GM12878 (cell line): ENCODE results near the gene OTULIN. TPM values are rescaled to one million over a fixed set of nuclear protein-coding genes. Genes with fewer than 3 reads are reported as not detected.

Experiments used
- ATAC-seq: fragments of 200-7000 bp; cut with Tn5 transposase; 3 replicates; pipeline ENCODE4 v1.9.1; 2020; ENCODE audit warnings: mild to moderate bottlenecking, moderate library complexity
- BruUV-seq: library from RNA; stranded (reverse); fragments of 400-500 nt; replicated peaks from 2 replicates; lab custom pipeline; 2021; lab: Mats Ljungman, UMichigan
- CTCF ChIA-PET: fragments of 300-600 bp; sonication (Branson Sonifier 250); formaldehyde crosslinking; extraction: SDS; loops from one replicate; lab custom pipeline; 2021; ENCODE audit warnings: inconsistent platforms; lab: Yijun Ruan, JAX
- POLR2A ChIA-PET: fragments of 350-600 bp; formaldehyde crosslinking; extraction: SDS; loops from one replicate; lab custom pipeline; 2021; ENCODE audit warnings: inconsistent platforms; lab: Charles Lee
- RAD21 ChIA-PET: fragments of 300-600 bp; sonication (Branson Sonifier 250); formaldehyde crosslinking; loops from one replicate; lab custom pipeline; 2023; ENCODE audit warnings: antibody characterized with exemption; ENCODE audit not compliant: unreplicated experiment; lab: Charles Lee
- SMC1A ChIA-PET: fragments of 300-600 bp; sonication (Branson Sonifier 250); formaldehyde crosslinking; loops from one replicate; lab custom pipeline; 2023; ENCODE audit not compliant: unreplicated experiment, uncharacterized antibody; lab: Charles Lee
- DNase-seq: peaks from one replicate; pipeline ENCODE4 v3.0.0-alpha.2; 2011; ENCODE audit warnings: low read depth, low spot score
- FAIRE-seq: peaks from 3 replicates; lab custom pipeline; 2011; peaks lifted over from hg19 to GRCh38; lab: Jason Lieb, UNC
- H2AFZ ChIP-seq: 2 replicates; pipeline ENCODE4 v1.6.0; 2011; ENCODE audit warnings: low read depth, low read length, control low read depth; ENCODE audit not compliant: control insufficient read depth
- H3K27ac ChIP-seq: 2 replicates; pipeline ENCODE4 v1.5.1; 2011; ENCODE audit warnings: control low read depth; ENCODE audit not compliant: control insufficient read depth, insufficient read depth
- H3K27me3 ChIP-seq, 2 experiments: replicated peaks in 1 of 2; 2 replicates each; pipeline versions ENCODE4 v1.6.0 to v1.6.1; 2011; ENCODE audit warnings: low read length in 1 of 2; ENCODE audit not compliant: control insufficient read depth in 2 of 2, insufficient read depth in 2 of 2
- H3K36me3 ChIP-seq, 2 experiments: 2 replicates each; pipeline ENCODE4 v1.5.1; 2011; ENCODE audit warnings: low read length in 1 of 2; ENCODE audit not compliant: control insufficient read depth in 2 of 2, insufficient read depth in 2 of 2
- H3K4me1 ChIP-seq: 2 replicates; pipeline ENCODE4 v1.6.1; 2011; ENCODE audit warnings: mild to moderate bottlenecking, low read length, moderate library complexity, mixed read lengths; ENCODE audit not compliant: control insufficient read depth, insufficient read depth
- H3K4me2 ChIP-seq: 2 replicates; pipeline ENCODE4 v1.6.0; 2011; ENCODE audit warnings: control low read depth; ENCODE audit not compliant: control insufficient read depth, insufficient read depth
- H3K4me3 ChIP-seq: fragments of 200-600 bp; sonication (generic); 2 replicates; pipeline ENCODE4 v1.5.1; 2016
- H3K79me2 ChIP-seq: 2 replicates; pipeline ENCODE4 v1.6.0; 2011; ENCODE audit warnings: low read length; ENCODE audit not compliant: control insufficient read depth, insufficient read depth
- H3K9ac ChIP-seq: 2 replicates; pipeline ENCODE4 v1.8.0; 2011; ENCODE audit warnings: low read length, control low read depth, mixed read lengths; ENCODE audit not compliant: control insufficient read depth, insufficient read depth
- H3K9me3 ChIP-seq: replicated peaks from 3 replicates; pipeline ENCODE4 v1.5.1; 2011; ENCODE audit warnings: mild to moderate bottlenecking, low read length; ENCODE audit not compliant: control insufficient read depth, insufficient read depth
- H4K20me1 ChIP-seq: 2 replicates; pipeline ENCODE4 v1.6.0; 2011; ENCODE audit not compliant: control insufficient read depth, insufficient read depth
- CTCF ChIP-seq, 3 experiments: IDR thresholded peaks in 2 of 3; conservative IDR thresholded peaks in 1 of 3; 2 replicates each; pipeline ENCODE4 v1.5.1; 2011; ENCODE audit warnings: low read depth in 3 of 3, low read length in 3 of 3, mild to moderate bottlenecking in 3 of 3, control low read depth in 2 of 3, moderate library complexity in 2 of 3, inconsistent platforms in 1 of 3, mixed read lengths in 1 of 3; ENCODE audit not compliant: control insufficient read depth in 2 of 3, insufficient read depth in 1 of 3; ENCODE audit errors: extremely low read depth in 1 of 3
- IKZF1 ChIP-seq: fragments of 450-650 bp; conservative IDR thresholded peaks from 2 replicates; pipeline ENCODE4 v1.6.1; 2017; ENCODE audit warnings: antibody characterized with exemption, mild to moderate bottlenecking
- IRF4 ChIP-seq: IDR thresholded peaks from 2 replicates; pipeline ENCODE4 v1.6.1; 2011; ENCODE audit warnings: low read depth, low read length
- MEF2A ChIP-seq: IDR thresholded peaks from 2 replicates; pipeline ENCODE4 v1.6.1; 2011; ENCODE audit warnings: low read depth, mild to moderate bottlenecking, low read length, moderate library complexity; ENCODE audit not compliant: insufficient read depth
- POLR2AphosphoS2 ChIP-seq: IDR thresholded peaks from 2 replicates; pipeline ENCODE4 v1.6.1; 2011; ENCODE audit warnings: low read depth, mild to moderate bottlenecking, low read length, improper control_type of control experiment, moderate library complexity
- RAD21 ChIP-seq: IDR thresholded peaks from 2 replicates; pipeline ENCODE4 v1.6.1; 2011; ENCODE audit warnings: mild to moderate bottlenecking, low read depth, low read length, moderate library complexity; ENCODE audit not compliant: insufficient read depth
- RUNX3 ChIP-seq: IDR thresholded peaks from 2 replicates; pipeline ENCODE4 v1.6.1; 2012; ENCODE audit warnings: low read length, inconsistent platforms
- SMC3 ChIP-seq: IDR thresholded peaks from 2 replicates; pipeline ENCODE4 v1.6.1; 2011; ENCODE audit warnings: low read length, improper control_type of control experiment, borderline replicate concordance
- TARDBP ChIP-seq: IDR thresholded peaks from 2 replicates; pipeline ENCODE4 v1.6.1; 2016; ENCODE audit warnings: borderline replicate concordance
- YY1 ChIP-seq: IDR thresholded peaks from 2 replicates; pipeline ENCODE4 v1.6.1; 2011; ENCODE audit warnings: low read depth, mild to moderate bottlenecking, low read length
- WGBS: methylation state at CpG from one replicate; pipeline ENCODE4 v1.1.6; 2016; ENCODE audit warnings: low lambda C conversion rate; ENCODE audit not compliant: insufficient replicate concordance, insufficient coverage; ENCODE audit errors: missing lambda C conversion rate; 5-methylcytosine and 5-hydroxymethylcytosine counted together
- in situ Hi-C: fragments of 300-500 bp; cut with MboI; formaldehyde crosslinking; loops from 9 replicates; pipeline ENCODE4 v1.14.3; 2018; ENCODE audit warnings: mixed read lengths
- intact Hi-C: fragments of 100-400 bp; cut with micrococcal nuclease; formaldehyde crosslinking; loops from one replicate; pipeline ENCODE4 v1.14.2; 2022; ENCODE audit not compliant: unreplicated experiment
- polyA plus RNA-seq, 11 experiments: library from polyadenylated mRNA; depleted of rRNA in 4 of 11; unstranded in 6 of 11; stranded (reverse) in 5 of 11; fragments of >200 nt; fragmentation: Nextera tagmentation in 4 of 11; fragmentation: Illumina TruSeq in 1 of 11; extraction: Ambion mirVana in 4 of 11; extraction: Trizol in 1 of 11; gene quantifications; 1 replicate in 1 of 11; 2 replicates in 10 of 11; pipeline versions ENCODE4 v1.2.1 to v1.2.3, GENCODE V29; 2011 to 2016; ENCODE audit warnings: inconsistent platforms in 2 of 11, missing spikeins in 2 of 11, low read depth in 1 of 11
- total RNA-seq, 4 experiments: library from RNA; depleted of rRNA in 3 of 4; stranded (reverse); fragments of >200 nt in 3 of 4; fragmentation: Illumina TruSeq in 1 of 4; extraction: Trizol in 1 of 4; gene quantifications; 2 replicates each; pipeline versions ENCODE4 v1.2.1 to v1.2.3, GENCODE V29; 2013 to 2021
- TF ChIP-seq, protein P1 (sequence below): IDR thresholded peaks from 2 replicates; pipeline ENCODE4 v1.6.1; 2012; ENCODE audit warnings: mild to moderate bottlenecking, low read depth, low read length

Gene OTULIN
- total and polyA plus RNA-seq, 10 of the 15 experiments (the other 5 are each of a cell fraction or from before 2014, with no cell fraction given) = 6.6 to 70.5 (median 28.7) TPM

- intact Hi-C loops = loop anchor here (1.0 to 5.0 kb wide), 4 partner anchors 143 to 287 kb away; no protein-coding TSS in a partner anchor
- peak; percentile 90 for ATAC-seq
- Histone ChIP-seq H3K4me1 (no peaks in the 10 kb centered on the region), H2AFZ (no peak overlapping the region), H3K27me3 (no peaks in the 10 kb centered on the region), H3K27ac (no peak overlapping the region), H3K9ac (no peak overlapping the region), H3K79me2 (no peaks in the 10 kb centered on the region), H3K4me2 (no peak overlapping the region), H3K4me3 (no peak overlapping the region), H4K20me1 (no peaks in the 10 kb centered on the region), H3K9me3 (no peaks in the 10 kb centered on the region), H3K36me3 (no peaks in the 10 kb centered on the region; a peak in 1 of 4 replicates)
- peak; percentile 93 for FAIRE-seq
- DNase-seq = no peak
- ChIA-PET CTCF (interaction anchor here (0.7 to 12.1 kb wide), 46 partner anchors 9 to 383 kb away, joined by 3 to 213 read pairs (median 4); partner anchors contain the start of gene ANKH), POLR2A (interaction anchor here (2.0 kb wide), 1 partner anchor 276 kb away, joined by 6 read pairs; no protein-coding TSS in a partner anchor), RAD21 (interaction anchor here (0.7 to 4.2 kb wide), 15 partner anchors 15 to 288 kb away, joined by 3 to 65 read pairs (median 3); no protein-coding TSS in a partner anchor), SMC1A (interaction anchor here (0.6 to 6.9 kb wide), 27 partner anchors 16 to 341 kb away, joined by 3 to 90 read pairs (median 4); no protein-coding TSS in a partner anchor)
- BruUV-seq = no TSS peak
- under 1% methylated on average over 7 of the region's 7 CpGs for WGBS
- TF ChIP-seq POLR2AphosphoS2 = no peak
- no peak for TF ChIP-seq TARDBP
- peak; percentile 67; the same call in 1 of the 2 replicates for TF ChIP-seq YY1
- peak; percentile 88 to 95 (median 94) for TF ChIP-seq CTCF (IDR thresholded peaks at IDR 0.05 in 2 of 3, conservative IDR thresholded peaks at IDR 0.05 in 1 of 3; ENCODE audit: control insufficient read depth in 2 of 3, extremely low read depth in 1 of 3, insufficient read depth in 1 of 3, low read depth in 3 of 3, low read length in 3 of 3)
- peak; percentile 98 for TF ChIP-seq SMC3
- TF ChIP-seq MEF2A = 0 out of 2 replicates have a peak, but pooled peaks have one; percentile 21
- no peak for TF ChIP-seq IKZF1
- 0 out of 2 replicates have a peak, but pooled peaks have one; percentile 44 for TF ChIP-seq IRF4
- TF ChIP-seq, protein P1, sequence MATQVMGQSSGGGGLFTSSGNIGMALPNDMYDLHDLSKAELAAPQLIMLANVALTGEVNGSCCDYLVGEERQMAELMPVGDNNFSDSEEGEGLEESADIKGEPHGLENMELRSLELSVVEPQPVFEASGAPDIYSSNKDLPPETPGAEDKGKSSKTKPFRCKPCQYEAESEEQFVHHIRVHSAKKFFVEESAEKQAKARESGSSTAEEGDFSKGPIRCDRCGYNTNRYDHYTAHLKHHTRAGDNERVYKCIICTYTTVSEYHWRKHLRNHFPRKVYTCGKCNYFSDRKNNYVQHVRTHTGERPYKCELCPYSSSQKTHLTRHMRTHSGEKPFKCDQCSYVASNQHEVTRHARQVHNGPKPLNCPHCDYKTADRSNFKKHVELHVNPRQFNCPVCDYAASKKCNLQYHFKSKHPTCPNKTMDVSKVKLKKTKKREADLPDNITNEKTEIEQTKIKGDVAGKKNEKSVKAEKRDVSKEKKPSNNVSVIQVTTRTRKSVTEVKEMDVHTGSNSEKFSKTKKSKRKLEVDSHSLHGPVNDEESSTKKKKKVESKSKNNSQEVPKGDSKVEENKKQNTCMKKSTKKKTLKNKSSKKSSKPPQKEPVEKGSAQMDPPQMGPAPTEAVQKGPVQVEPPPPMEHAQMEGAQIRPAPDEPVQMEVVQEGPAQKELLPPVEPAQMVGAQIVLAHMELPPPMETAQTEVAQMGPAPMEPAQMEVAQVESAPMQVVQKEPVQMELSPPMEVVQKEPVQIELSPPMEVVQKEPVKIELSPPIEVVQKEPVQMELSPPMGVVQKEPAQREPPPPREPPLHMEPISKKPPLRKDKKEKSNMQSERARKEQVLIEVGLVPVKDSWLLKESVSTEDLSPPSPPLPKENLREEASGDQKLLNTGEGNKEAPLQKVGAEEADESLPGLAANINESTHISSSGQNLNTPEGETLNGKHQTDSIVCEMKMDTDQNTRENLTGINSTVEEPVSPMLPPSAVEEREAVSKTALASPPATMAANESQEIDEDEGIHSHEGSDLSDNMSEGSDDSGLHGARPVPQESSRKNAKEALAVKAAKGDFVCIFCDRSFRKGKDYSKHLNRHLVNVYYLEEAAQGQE = no peak
- peak; percentile 51 for TF ChIP-seq RUNX3
- TF ChIP-seq RAD21 = peak; percentile 98
- in situ Hi-C loops = no loop called here
Measured at GRCh38 chr5:14727428-14727865, 62.9 kb downstream of the OTULIN start.
